Caco-2 (cell line): ENCODE measurements around the gene ZNF503. TPM values are rescaled to one million over a fixed set of nuclear protein-coding genes. Genes with fewer than 3 reads are reported as not detected.

Source experiments
- BruUV-seq: library from RNA; stranded (reverse); fragments of 400-500 nt; replicated peaks from 2 replicates; lab custom pipeline; 2021; lab: Mats Ljungman, UMichigan
- CTCF ChIA-PET: fragments of 300-600 bp; sonication (Branson Sonifier 250); formaldehyde crosslinking; loops from one replicate; lab custom pipeline; 2022; ENCODE audit warnings: antibody characterized with exemption; lab: Charles Lee
- POLR2A ChIA-PET: fragments of 300-600 bp; sonication (Branson Sonifier 250); formaldehyde crosslinking; loops from one replicate; lab custom pipeline; 2022; ENCODE audit warnings: antibody characterized with exemption; lab: Charles Lee
- DNase-seq, 2 experiments: peaks; one replicate each; pipeline versions ENCODE4 v3.0.0 to v3.0.0-alpha.2; 2020 to 2022
- H3K27me3 ChIP-seq: replicated peaks from 2 replicates; pipeline ENCODE4 v1.6.0; 2011; ENCODE audit warnings: low read length; ENCODE audit not compliant: control insufficient read depth, insufficient read depth
- H3K36me3 ChIP-seq: 2 replicates; pipeline ENCODE4 v1.5.1; 2011; ENCODE audit warnings: low read length; ENCODE audit not compliant: control insufficient read depth, insufficient read depth
- H3K4me1 ChIP-seq: fragments of 250-450 bp; sonication (Bioruptor Pico); 2 replicates; pipeline ENCODE4 v1.5.1; 2020; ENCODE audit warnings: mild to moderate bottlenecking
- H3K4me3 ChIP-seq: 2 replicates; pipeline ENCODE4 v1.5.1; 2011; ENCODE audit warnings: low read depth, mild to moderate bottlenecking, control low read depth, low read length
- H3K9me3 ChIP-seq: fragments of 250-450 bp; sonication (Bioruptor Pico); 2 replicates; pipeline ENCODE4 v1.5.1; 2020; ENCODE audit warnings: mild to moderate bottlenecking, moderate library complexity
- H3K27ac Mint-ChIP-seq: one replicate; pipeline ENCODE4 v1.8.0; 2022; ENCODE audit warnings: mixed read lengths; ENCODE audit not compliant: unreplicated experiment
- H3K27me3 Mint-ChIP-seq: one replicate; pipeline ENCODE4 v1.8.0; 2022; ENCODE audit warnings: mixed read lengths; ENCODE audit not compliant: insufficient read depth, unreplicated experiment
- H3K36me3 Mint-ChIP-seq: one replicate; pipeline ENCODE4 v1.8.0; 2022; ENCODE audit warnings: mild to moderate bottlenecking, mixed read lengths; ENCODE audit not compliant: insufficient read depth, unreplicated experiment
- H3K4me1 Mint-ChIP-seq: one replicate; pipeline ENCODE4 v1.8.0; 2022; ENCODE audit warnings: low read depth, mixed read lengths; ENCODE audit not compliant: unreplicated experiment
- H3K4me3 Mint-ChIP-seq: one replicate; pipeline ENCODE4 v1.8.0; 2022; ENCODE audit warnings: mild to moderate bottlenecking, moderate library complexity, mixed read lengths; ENCODE audit not compliant: unreplicated experiment
- H3K9me3 Mint-ChIP-seq: one replicate; pipeline ENCODE4 v1.8.0; 2022; ENCODE audit warnings: mixed read lengths; ENCODE audit not compliant: unreplicated experiment
- CTCF ChIP-seq, 2 experiments: fragments of 200-600 bp in 1 of 2; IDR thresholded peaks; 1 replicate in 1 of 2; 2 replicates in 1 of 2; pipeline versions ENCODE4 v1.5.1 to v1.8.0; 2011 to 2022; ENCODE audit warnings: antibody characterized with exemption in 1 of 2, control low read depth in 1 of 2, inconsistent platforms in 1 of 2, low read depth in 1 of 2, low read length in 1 of 2, mild to moderate bottlenecking in 1 of 2, moderate library complexity in 1 of 2; ENCODE audit not compliant: insufficient read depth in 1 of 2, severe bottlenecking in 1 of 2, unreplicated experiment in 1 of 2
- intact Hi-C: fragments of 100-400 bp; cut with micrococcal nuclease; formaldehyde crosslinking; loops from one replicate; pipeline ENCODE4 v1.10.0; 2022; ENCODE audit not compliant: unreplicated experiment
- total RNA-seq: library from RNA; stranded (reverse); gene quantifications from 2 replicates; pipeline ENCODE4 v1.2.3, GENCODE V29; 2022

ZNF503 gene
- total RNA-seq, 1 experiment from 2014 or later, result 35.5 TPM

DNA sequence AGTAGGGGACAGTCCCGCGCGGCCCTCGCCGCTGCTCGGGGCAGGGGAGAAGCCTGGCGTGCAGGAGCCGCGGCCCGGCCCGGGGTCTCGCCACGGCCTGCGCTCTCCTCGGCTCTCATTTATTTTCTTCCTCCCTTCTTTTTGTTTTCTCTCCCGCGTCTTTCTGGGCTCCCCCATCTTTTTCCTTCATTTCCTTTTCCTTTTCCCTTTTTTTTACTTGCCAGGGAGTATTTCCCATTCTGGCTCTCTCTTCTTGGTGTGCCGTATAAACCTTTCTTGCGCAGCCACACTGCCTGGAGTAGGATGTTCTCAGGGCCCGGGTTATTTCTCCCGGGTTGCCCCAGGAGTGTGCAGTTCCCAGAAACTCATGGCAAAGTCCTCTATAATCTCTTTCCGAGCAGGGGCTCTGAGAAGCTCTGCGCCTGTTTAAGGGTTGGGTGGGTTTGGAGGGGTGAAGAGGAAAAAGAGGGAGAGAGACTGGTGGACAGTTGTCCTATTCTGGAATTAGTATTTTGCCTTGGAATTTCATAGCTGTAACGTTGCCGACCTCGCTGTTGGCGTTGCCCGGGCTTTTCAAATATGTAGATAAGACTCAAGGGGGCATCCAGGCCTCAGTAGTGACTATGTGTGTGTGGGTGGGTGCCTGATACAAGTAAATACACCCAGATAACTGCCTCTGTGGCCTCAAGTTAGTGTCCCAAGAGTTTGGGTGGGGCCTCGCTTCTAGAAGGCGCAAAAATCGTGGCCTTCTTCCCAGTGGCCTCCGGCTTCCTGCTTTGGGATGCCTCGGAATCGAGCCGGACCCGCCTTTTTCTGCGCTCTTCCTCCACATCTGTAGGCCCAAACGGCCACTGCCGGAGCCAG, 4.3 kb upstream of the ZNF503 start:
- H3K27ac Mint-ChIP-seq, result peak overlapping the region; percentile 6
- H3K9me3 Mint-ChIP-seq, result no peaks in the 10 kb centered on the region
- DNase-seq, result no peak
- H3K4me1 Mint-ChIP-seq, result peaks cover 13% of the 10 kb centered on the region
- peak overlapping the region; percentile 94 for H3K4me3 Mint-ChIP-seq
- Histone ChIP-seq H3K4me1 (peaks cover 15% of the 10 kb centered on the region), H3K36me3 (no peaks in the 10 kb centered on the region), H3K4me3 (peak overlapping the region; percentile 99), H3K27me3 (no peaks in the 10 kb centered on the region), H3K9me3 (no peaks in the 10 kb centered on the region)
- no TSS peak for BruUV-seq
- no peaks in the 10 kb centered on the region for H3K27me3 Mint-ChIP-seq
- ChIA-PET CTCF (interaction anchor here (1.0 to 1.5 kb wide), 2 partner anchors 17 to 25 kb away, joined by 3 read pairs; no protein-coding TSS in a partner anchor), POLR2A (interaction anchor here (0.5 to 2.3 kb wide), 4 partner anchors 25 to 585 kb away, joined by 3 to 24 read pairs (median 3); no protein-coding TSS in a partner anchor)
- TF ChIP-seq CTCF (IDR thresholded peaks at IDR 0.05; ENCODE audit: insufficient read depth in 1 of 2, low read depth in 1 of 2, low read length in 1 of 2, severe bottlenecking in 1 of 2, unreplicated experiment in 1 of 2), result no peak
- intact Hi-C loops, result loop anchor here (1.0 to 10.0 kb wide), 6 partner anchors 93 to 1139 kb away; no protein-coding TSS in a partner anchor
- peaks cover 84% of the 10 kb centered on the region for H3K36me3 Mint-ChIP-seq

DNA sequence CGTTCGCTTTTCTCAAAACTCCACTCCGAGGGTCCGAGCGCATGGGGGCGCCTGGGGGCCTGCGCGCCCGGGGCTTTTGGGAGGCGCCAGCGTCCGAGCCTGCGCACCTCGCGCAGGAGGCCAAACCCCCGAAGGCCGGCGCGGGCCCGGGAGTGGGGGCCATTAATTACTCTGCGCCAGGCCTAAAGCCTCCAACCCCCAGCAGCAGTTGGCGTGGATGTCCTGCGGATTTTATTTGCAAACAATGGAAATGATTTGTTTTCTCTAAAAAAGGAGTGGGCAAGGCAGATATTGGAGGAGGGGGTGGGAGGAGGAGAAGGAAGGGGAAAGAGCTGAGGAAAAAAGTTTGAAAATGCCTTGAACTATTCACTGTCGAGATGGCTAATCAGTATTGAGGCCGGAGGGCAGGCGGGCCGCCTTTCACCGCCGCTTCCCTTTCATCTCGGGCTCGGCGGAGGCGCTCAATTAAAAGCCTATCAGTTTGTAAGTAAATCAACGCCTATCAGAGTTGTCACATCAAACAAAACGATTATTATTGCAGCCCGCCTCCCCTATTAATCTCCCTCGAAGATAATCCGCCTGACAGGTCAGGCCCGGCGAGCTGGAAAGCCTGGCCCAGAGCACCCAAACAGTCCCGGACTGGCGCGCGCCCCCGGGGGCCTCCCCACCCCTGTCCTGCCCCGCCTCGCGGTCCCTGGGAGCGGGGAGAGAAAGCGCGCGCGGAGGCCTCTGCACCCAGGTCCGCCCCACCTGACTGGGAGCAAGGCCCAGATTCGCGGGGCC, 3.4 kb upstream of the ZNF503 start:
- ChIA-PET POLR2A (interaction anchor here (0.5 to 2.3 kb wide), 4 partner anchors 25 to 584 kb away, joined by 3 to 24 read pairs (median 3); no protein-coding TSS in a partner anchor), CTCF (interaction anchor here (1.0 to 1.5 kb wide), 2 partner anchors 18 to 26 kb away, joined by 3 read pairs; no protein-coding TSS in a partner anchor)
- no peaks in the 10 kb centered on the region for H3K36me3 ChIP-seq
- intact Hi-C loops, result loop anchor here (1.0 to 10.0 kb wide), 7 partner anchors 94 to 1140 kb away; no protein-coding TSS in a partner anchor
- peak overlapping the region; percentile 95 for H3K27ac Mint-ChIP-seq
- peak in 1 of 2 experiments; percentile 32 for TF ChIP-seq CTCF (IDR thresholded peaks at IDR 0.05; ENCODE audit: insufficient read depth in 1 of 2, low read depth in 1 of 2, low read length in 1 of 2, severe bottlenecking in 1 of 2, unreplicated experiment in 1 of 2)
- no peaks in the 10 kb centered on the region for H3K9me3 ChIP-seq
- peak overlapping the region; percentile 94 for H3K4me3 Mint-ChIP-seq
- H3K9me3 Mint-ChIP-seq, result no peaks in the 10 kb centered on the region
- DNase-seq, result peak; percentile 93 to 96
- H3K4me1 Mint-ChIP-seq, result peaks cover 7% of the 10 kb centered on the region
- H3K36me3 Mint-ChIP-seq, result peaks cover 84% of the 10 kb centered on the region
- H3K27me3 Mint-ChIP-seq, result no peaks in the 10 kb centered on the region
- BruUV-seq, result no TSS peak
- peaks cover 12% of the 10 kb centered on the region for H3K4me1 ChIP-seq
- H3K4me3 ChIP-seq, result peak overlapping the region; percentile 99
- H3K27me3 ChIP-seq, result no peaks in the 10 kb centered on the region
